Measurements from ENCODE around the gene PLEKHA7. TPM values are rescaled to one million over a fixed set of nuclear protein-coding genes. Genes with fewer than 3 reads are reported as not detected.
A peak's percentile ranks its signal among the peaks of the same experiment; 100 is the strongest.

PLEKHA7 gene
- polyA plus RNA-seq, 4 donors: 28.1 to 69.3 (median 57.5) TPM

- FAIRE-seq (no peak), DNase-seq (no peak)
- no peak overlapping the region for H3K27ac ChIP-seq (ENCODE audit: low read depth in 1 of 3, low read length in 2 of 3)
- WGBS, 3 donors: 93 to 98% (median 95%) methylated on average over 5 of the region's 5 CpGs
- no peaks in the 10 kb centered on the region for H3K27me3 ChIP-seq (ENCODE audit: control insufficient read depth in 3 of 3, insufficient read depth in 3 of 3, low read length in 3 of 3)
- no peaks in the 10 kb centered on the region for H3K9me3 ChIP-seq (ENCODE audit: control insufficient read depth in 2 of 2, insufficient read depth in 1 of 2, low read depth in 1 of 2, low read length in 1 of 2)
- H3K4me1 ChIP-seq (ENCODE audit: control insufficient read depth in 3 of 3, insufficient read depth in 2 of 3, low read depth in 1 of 3, low read length in 2 of 3): peaks cover 0 to 7% (median 0%) of the 10 kb centered on the region in 3 donors
- peaks cover 3 to 21% (median 6%) of the 10 kb centered on the region in 3 donors for H3K36me3 ChIP-seq (ENCODE audit: control insufficient read depth in 3 of 3, insufficient read depth in 2 of 3, low read depth in 1 of 3, low read length in 3 of 3)
- H3K4me3 ChIP-seq (ENCODE audit: low read depth in 1 of 3, low read length in 3 of 3): no peak overlapping the region
Measured at GRCh38 chr11:16744128-16744725, 270.0 kb downstream of the PLEKHA7 start.

GRCh38 chr11:16743478-16743877, 270.7 kb downstream of the PLEKHA7 start:
- Histone ChIP-seq H3K27ac (ENCODE audit: low read depth in 1 of 3, low read length in 2 of 3) (no peak overlapping the region), H3K36me3 (ENCODE audit: control insufficient read depth in 3 of 3, insufficient read depth in 2 of 3, low read depth in 1 of 3, low read length in 3 of 3) (peaks cover 2 to 19% (median 5%) of the 10 kb centered on the region in 3 donors), H3K4me1 (ENCODE audit: control insufficient read depth in 3 of 3, insufficient read depth in 2 of 3, low read depth in 1 of 3, low read length in 2 of 3) (peaks cover 0 to 7% (median 0%) of the 10 kb centered on the region in 3 donors), H3K9me3 (ENCODE audit: control insufficient read depth in 2 of 2, insufficient read depth in 1 of 2, low read depth in 1 of 2, low read length in 1 of 2) (no peaks in the 10 kb centered on the region), H3K4me3 (ENCODE audit: low read depth in 1 of 3, low read length in 3 of 3) (no peak overlapping the region), H3K27me3 (ENCODE audit: control insufficient read depth in 3 of 3, insufficient read depth in 3 of 3, low read length in 3 of 3) (no peaks in the 10 kb centered on the region)
- DNase-seq: no peak
- FAIRE-seq: no peak
- 87 to 88% (median 88%) methylated on average over 4 of the region's 4 CpGs for WGBS, 3 donors

GRCh38 chr11:16741473-16741872, 272.7 kb downstream of the PLEKHA7 start:
- Histone ChIP-seq H3K27ac (ENCODE audit: low read depth in 1 of 3, low read length in 2 of 3) (no peak overlapping the region), H3K4me1 (ENCODE audit: control insufficient read depth in 3 of 3, insufficient read depth in 2 of 3, low read depth in 1 of 3, low read length in 2 of 3) (peaks cover 0 to 10% (median 0%) of the 10 kb centered on the region in 3 donors), H3K4me3 (ENCODE audit: low read depth in 1 of 3, low read length in 3 of 3) (no peak overlapping the region), H3K27me3 (ENCODE audit: control insufficient read depth in 3 of 3, insufficient read depth in 3 of 3, low read length in 3 of 3) (no peaks in the 10 kb centered on the region), H3K36me3 (ENCODE audit: control insufficient read depth in 3 of 3, insufficient read depth in 2 of 3, low read depth in 1 of 3, low read length in 3 of 3) (peaks cover 0 to 11% (median 2%) of the 10 kb centered on the region in 3 donors), H3K9me3 (ENCODE audit: control insufficient read depth in 2 of 2, insufficient read depth in 1 of 2, low read depth in 1 of 2, low read length in 1 of 2) (no peaks in the 10 kb centered on the region)
- DNase-seq (peak in 1 of 2 donors; percentile 17), FAIRE-seq (no peak)
- 79 to 81% (median 79%) methylated on average over 4 of the region's 4 CpGs for WGBS, 3 donors

- 1 to 3% (median 3%) methylated on average over 32 of the region's 32 CpGs for WGBS, 3 donors
- H3K4me3 ChIP-seq (ENCODE audit: low read depth in 1 of 3, low read length in 3 of 3): peak overlapping the region; percentile 63 to 74 (median 66)
- DNase-seq (no peak), FAIRE-seq (no peak)
- no peaks in the 10 kb centered on the region for H3K27me3 ChIP-seq (ENCODE audit: control insufficient read depth in 3 of 3, insufficient read depth in 3 of 3, low read length in 3 of 3)
- peak overlapping the region; percentile 36 to 99 (median 76) for H3K27ac ChIP-seq (ENCODE audit: low read depth in 1 of 3, low read length in 2 of 3)
- no peaks in the 10 kb centered on the region for H3K9me3 ChIP-seq (ENCODE audit: control insufficient read depth in 2 of 2, insufficient read depth in 1 of 2, low read depth in 1 of 2, low read length in 1 of 2)
- H3K36me3 ChIP-seq (ENCODE audit: control insufficient read depth in 3 of 3, insufficient read depth in 2 of 3, low read depth in 1 of 3, low read length in 3 of 3): peaks cover 0 to 10% (median 0%) of the 10 kb centered on the region in 3 donors
- H3K4me1 ChIP-seq (ENCODE audit: control insufficient read depth in 3 of 3, insufficient read depth in 2 of 3, low read depth in 1 of 3, low read length in 2 of 3): peaks cover 0 to 10% (median 0%) of the 10 kb centered on the region in 3 donors
Measured at GRCh38 chr11:16738947-16739815, 275.0 kb downstream of the PLEKHA7 start.

- Histone ChIP-seq H3K4me3 (ENCODE audit: low read depth in 1 of 3, low read length in 3 of 3) (peak within 1 kb of the TSS; percentile 63 to 74 (median 66)), H3K27me3 (ENCODE audit: control insufficient read depth in 3 of 3, insufficient read depth in 3 of 3, low read length in 3 of 3) (no peaks in the 10 kb centered on the region), H3K4me1 (ENCODE audit: control insufficient read depth in 3 of 3, insufficient read depth in 2 of 3, low read depth in 1 of 3, low read length in 2 of 3) (peaks cover 0 to 10% (median 0%) of the 10 kb centered on the region in 3 donors), H3K36me3 (ENCODE audit: control insufficient read depth in 3 of 3, insufficient read depth in 2 of 3, low read depth in 1 of 3, low read length in 3 of 3) (peaks cover 0 to 7% (median 0%) of the 10 kb centered on the region in 3 donors), H3K27ac (ENCODE audit: low read depth in 1 of 3, low read length in 2 of 3) (peak within 1 kb of the TSS; percentile 66 to 99 (median 76)), H3K9me3 (ENCODE audit: control insufficient read depth in 2 of 2, insufficient read depth in 1 of 2, low read depth in 1 of 2, low read length in 1 of 2) (no peaks in the 10 kb centered on the region)
- DNase-seq: peak; percentile 98 to 99
- WGBS, 3 donors: 0 to 1% (median 1%) methylated on average over 47 of the region's 47 CpGs
- FAIRE-seq: no peak
Measured at GRCh38 chr11:16738193-16738946, 275.8 kb downstream of the PLEKHA7 start, which contains the start of gene C11orf58. TSS of gene C11orf58 (plus strand) at chr11:16738647. CDS start at chr11:16738779, 132 bp downstream.

GRCh38 chr11:16737818-16738192, 276.4 kb downstream of the PLEKHA7 start:
- Histone ChIP-seq H3K4me1 (ENCODE audit: control insufficient read depth in 3 of 3, insufficient read depth in 2 of 3, low read depth in 1 of 3, low read length in 2 of 3) (peaks cover 0 to 10% (median 0%) of the 10 kb centered on the region in 3 donors), H3K9me3 (ENCODE audit: control insufficient read depth in 2 of 2, insufficient read depth in 1 of 2, low read depth in 1 of 2, low read length in 1 of 2) (no peaks in the 10 kb centered on the region), H3K27ac (ENCODE audit: low read depth in 1 of 3, low read length in 2 of 3) (peak overlapping the region; percentile 66 to 99 (median 76)), H3K27me3 (ENCODE audit: control insufficient read depth in 3 of 3, insufficient read depth in 3 of 3, low read length in 3 of 3) (no peaks in the 10 kb centered on the region), H3K4me3 (ENCODE audit: low read depth in 1 of 3, low read length in 3 of 3) (peak overlapping the region; percentile 51 to 74 (median 66)), H3K36me3 (ENCODE audit: control insufficient read depth in 3 of 3, insufficient read depth in 2 of 3, low read depth in 1 of 3, low read length in 3 of 3) (peaks cover 0 to 7% (median 0%) of the 10 kb centered on the region in 3 donors)
- 0 to 1% (median 1%) methylated on average over 6 of the region's 6 CpGs for WGBS, 3 donors
- DNase-seq (no peak), FAIRE-seq (no peak)
